ENCODE data around the gene ASCC1.

The ASCC1 gene

DNA sequence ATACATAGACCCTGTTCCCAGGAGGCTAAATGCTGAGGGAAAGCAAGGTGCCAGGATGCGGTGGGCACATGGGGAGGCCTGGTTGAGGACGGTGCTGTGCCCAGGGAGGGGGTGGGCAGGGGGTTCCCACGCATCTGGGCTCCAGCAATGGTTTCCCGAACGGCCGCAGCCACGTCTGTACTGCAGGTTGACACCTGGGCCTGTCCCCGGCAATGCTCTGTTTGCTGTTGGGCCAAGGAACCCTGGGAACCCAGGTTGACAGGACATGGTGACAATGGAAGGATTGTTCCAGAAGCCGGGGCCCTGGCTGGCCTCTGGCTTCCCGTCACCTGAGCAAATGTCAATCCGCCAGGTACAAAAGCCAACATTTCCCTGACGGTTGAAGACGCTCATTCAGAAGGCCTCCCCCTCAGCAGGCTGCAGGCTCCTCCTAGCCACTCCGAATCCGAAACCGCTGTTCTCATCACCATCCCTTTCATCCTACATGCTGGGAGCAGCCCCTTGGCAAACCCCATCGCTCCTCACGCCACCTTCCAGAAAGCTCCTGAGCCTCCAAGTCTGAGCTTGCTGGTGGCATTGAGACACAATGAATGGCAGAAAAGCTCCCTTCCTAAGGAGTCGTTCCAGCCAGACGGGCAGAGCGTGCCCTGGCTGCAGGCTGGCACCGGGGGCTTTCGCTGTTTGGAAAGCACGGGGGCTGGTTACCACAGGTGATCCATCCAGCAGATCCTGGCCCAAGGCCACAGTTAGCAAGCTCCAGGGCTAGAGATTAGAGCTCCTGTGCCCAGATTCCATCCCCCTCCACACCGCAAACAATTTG lies 158.9 kb downstream of the ASCC1 start:
- Histone ChIP-seq H3K9me2 (replicated peaks; ENCODE audit: control insufficient read depth, low read length) (no peaks in the 10 kb centered on the region), H3K9me3 (ENCODE audit: control insufficient read depth, insufficient read depth, low read length) (no peaks in the 10 kb centered on the region), H3K4me3 (ENCODE audit: low read length) (no peak overlapping the region), H3K27ac (ENCODE audit: low read depth, low read length) (no peak overlapping the region), H3K79me2 (ENCODE audit: control insufficient read depth, low read length) (no peaks in the 10 kb centered on the region), H3K36me3 (ENCODE audit: control insufficient read depth, low read length) (no peaks in the 10 kb centered on the region), H3K4me1 (ENCODE audit: control insufficient read depth, low read length) (no peaks in the 10 kb centered on the region), H3K27me3 (ENCODE audit: control insufficient read depth, low read length) (peaks cover 29% of the 10 kb centered on the region), H3K4me2 (ENCODE audit: low read length) (no peak overlapping the region), H3F3A (ENCODE audit: control insufficient read depth, insufficient read depth) (no peaks in the 10 kb centered on the region), H4K20me1 (ENCODE audit: control insufficient read depth, insufficient read depth, low read depth, low read length) (no peaks in the 10 kb centered on the region; the same call in 1 of the 2 replicates)
- TF ChIP-seq, protein P1, sequence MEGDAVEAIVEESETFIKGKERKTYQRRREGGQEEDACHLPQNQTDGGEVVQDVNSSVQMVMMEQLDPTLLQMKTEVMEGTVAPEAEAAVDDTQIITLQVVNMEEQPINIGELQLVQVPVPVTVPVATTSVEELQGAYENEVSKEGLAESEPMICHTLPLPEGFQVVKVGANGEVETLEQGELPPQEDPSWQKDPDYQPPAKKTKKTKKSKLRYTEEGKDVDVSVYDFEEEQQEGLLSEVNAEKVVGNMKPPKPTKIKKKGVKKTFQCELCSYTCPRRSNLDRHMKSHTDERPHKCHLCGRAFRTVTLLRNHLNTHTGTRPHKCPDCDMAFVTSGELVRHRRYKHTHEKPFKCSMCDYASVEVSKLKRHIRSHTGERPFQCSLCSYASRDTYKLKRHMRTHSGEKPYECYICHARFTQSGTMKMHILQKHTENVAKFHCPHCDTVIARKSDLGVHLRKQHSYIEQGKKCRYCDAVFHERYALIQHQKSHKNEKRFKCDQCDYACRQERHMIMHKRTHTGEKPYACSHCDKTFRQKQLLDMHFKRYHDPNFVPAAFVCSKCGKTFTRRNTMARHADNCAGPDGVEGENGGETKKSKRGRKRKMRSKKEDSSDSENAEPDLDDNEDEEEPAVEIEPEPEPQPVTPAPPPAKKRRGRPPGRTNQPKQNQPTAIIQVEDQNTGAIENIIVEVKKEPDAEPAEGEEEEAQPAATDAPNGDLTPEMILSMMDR (IDR thresholded peaks at IDR 0.05; ENCODE audit: low read depth, low read length, poor library complexity, severe bottlenecking): no peak
- no peak for TF ChIP-seq EZH2phosphoT487 (IDR thresholded peaks at IDR 0.05; ENCODE audit: borderline replicate concordance, low read length)

DNA sequence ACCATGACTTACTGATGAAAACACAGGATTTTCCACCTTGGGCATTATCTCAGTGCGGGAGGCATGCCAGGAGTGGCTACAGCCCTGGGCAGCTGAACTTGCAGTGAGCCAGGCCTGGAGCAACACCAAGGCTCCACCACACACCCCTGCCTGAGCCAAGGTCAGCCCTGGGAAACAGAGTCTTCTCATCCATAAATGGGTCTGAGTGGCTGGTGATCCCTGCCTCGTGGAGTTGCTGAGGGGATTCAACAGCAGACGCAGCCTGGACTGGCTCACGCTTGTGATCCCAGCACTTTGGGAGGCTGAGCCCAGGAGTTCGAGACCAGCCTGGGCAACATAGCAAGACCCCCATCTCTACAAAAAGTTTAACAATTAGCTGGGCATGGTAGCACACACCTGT lies 160.0 kb downstream of the ASCC1 start:
- H3K27me3 ChIP-seq (ENCODE audit: control insufficient read depth, low read length): peaks cover 29% of the 10 kb centered on the region
- no peak overlapping the region for H3K4me3 ChIP-seq (ENCODE audit: low read length)
- H4K20me1 ChIP-seq (ENCODE audit: control insufficient read depth, insufficient read depth, low read depth, low read length): no peaks in the 10 kb centered on the region
- H3K9me2 ChIP-seq (replicated peaks; ENCODE audit: control insufficient read depth, low read length): no peaks in the 10 kb centered on the region
- TF ChIP-seq EZH2phosphoT487 (IDR thresholded peaks at IDR 0.05; ENCODE audit: borderline replicate concordance, low read length): no peak
- TF ChIP-seq, protein P1 (IDR thresholded peaks at IDR 0.05; ENCODE audit: low read depth, low read length, poor library complexity, severe bottlenecking): no peak
- no peaks in the 10 kb centered on the region for H3K79me2 ChIP-seq (ENCODE audit: control insufficient read depth, low read length)
- H3K4me1 ChIP-seq (ENCODE audit: control insufficient read depth, low read length): no peaks in the 10 kb centered on the region
- no peak overlapping the region for H3K4me2 ChIP-seq (ENCODE audit: low read length)
- no peak overlapping the region for H3K27ac ChIP-seq (ENCODE audit: low read depth, low read length)
- no peaks in the 10 kb centered on the region for H3K9me3 ChIP-seq (ENCODE audit: control insufficient read depth, insufficient read depth, low read length)
- no peaks in the 10 kb centered on the region for H3K36me3 ChIP-seq (ENCODE audit: control insufficient read depth, low read length)
- no peaks in the 10 kb centered on the region for H3F3A ChIP-seq (ENCODE audit: control insufficient read depth, insufficient read depth)

DNA sequence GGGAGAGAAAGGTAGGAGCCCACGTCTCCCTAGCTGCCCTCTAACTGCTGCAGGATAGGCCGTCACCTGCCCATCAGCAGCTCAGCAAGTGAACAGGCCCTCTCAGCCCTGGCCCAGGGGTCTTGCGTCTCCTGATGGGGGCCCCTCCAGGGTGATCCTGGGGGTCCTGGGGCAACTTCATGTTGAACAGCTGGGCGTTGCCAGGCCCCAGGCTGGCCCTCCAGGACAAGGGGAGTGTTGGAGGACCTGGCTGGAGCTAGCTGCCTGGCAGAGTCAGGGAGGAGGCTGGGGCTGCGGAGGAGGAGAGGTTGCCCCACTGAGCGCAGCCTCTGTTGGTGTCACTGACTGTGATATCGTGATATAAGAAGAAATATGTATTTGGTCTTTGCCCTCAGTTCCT lies 162.4 kb downstream of the ASCC1 start:
- Histone ChIP-seq H3F3A (ENCODE audit: control insufficient read depth, insufficient read depth) (no peaks in the 10 kb centered on the region), H3K4me2 (ENCODE audit: low read length) (no peak overlapping the region), H3K4me3 (ENCODE audit: low read length) (no peak overlapping the region), H3K9me3 (ENCODE audit: control insufficient read depth, insufficient read depth, low read length) (no peaks in the 10 kb centered on the region), H3K27me3 (ENCODE audit: control insufficient read depth, low read length) (peaks cover 13% of the 10 kb centered on the region), H3K27ac (ENCODE audit: low read depth, low read length) (no peak overlapping the region), H3K36me3 (ENCODE audit: control insufficient read depth, low read length) (no peaks in the 10 kb centered on the region), H3K9me2 (replicated peaks; ENCODE audit: control insufficient read depth, low read length) (no peaks in the 10 kb centered on the region), H4K20me1 (ENCODE audit: control insufficient read depth, insufficient read depth, low read depth, low read length) (no peaks in the 10 kb centered on the region), H3K79me2 (ENCODE audit: control insufficient read depth, low read length) (no peaks in the 10 kb centered on the region), H3K4me1 (ENCODE audit: control insufficient read depth, low read length) (no peaks in the 10 kb centered on the region)
- TF ChIP-seq, protein P1 (IDR thresholded peaks at IDR 0.05; ENCODE audit: low read depth, low read length, poor library complexity, severe bottlenecking): no peak
- no peak for TF ChIP-seq EZH2phosphoT487 (IDR thresholded peaks at IDR 0.05; ENCODE audit: borderline replicate concordance, low read length)
